NOMO-1 (cell line): ENCODE results near the gene NINJ2.

Source experiments
- DNase-seq, 2 experiments: peaks; one replicate each; lab custom pipeline; 2025; ENCODE audit not compliant: unreplicated experiment in 2 of 2; lab: John Stamatoyannopoulos, UW

Gene NINJ2

GRCh38 chr12:553216-554000, 109.8 kb downstream of the NINJ2 start:
- no peak for DNase-seq

- DNase-seq = no peak
Measured at GRCh38 chr12:552466-552865, 110.8 kb downstream of the NINJ2 start.

- DNase-seq = no peak
Measured at GRCh38 chr12:550473-551260, 112.6 kb downstream of the NINJ2 start.

GRCh38 chr12:549476-550082, 113.7 kb downstream of the NINJ2 start:
- no peak for DNase-seq

DNA sequence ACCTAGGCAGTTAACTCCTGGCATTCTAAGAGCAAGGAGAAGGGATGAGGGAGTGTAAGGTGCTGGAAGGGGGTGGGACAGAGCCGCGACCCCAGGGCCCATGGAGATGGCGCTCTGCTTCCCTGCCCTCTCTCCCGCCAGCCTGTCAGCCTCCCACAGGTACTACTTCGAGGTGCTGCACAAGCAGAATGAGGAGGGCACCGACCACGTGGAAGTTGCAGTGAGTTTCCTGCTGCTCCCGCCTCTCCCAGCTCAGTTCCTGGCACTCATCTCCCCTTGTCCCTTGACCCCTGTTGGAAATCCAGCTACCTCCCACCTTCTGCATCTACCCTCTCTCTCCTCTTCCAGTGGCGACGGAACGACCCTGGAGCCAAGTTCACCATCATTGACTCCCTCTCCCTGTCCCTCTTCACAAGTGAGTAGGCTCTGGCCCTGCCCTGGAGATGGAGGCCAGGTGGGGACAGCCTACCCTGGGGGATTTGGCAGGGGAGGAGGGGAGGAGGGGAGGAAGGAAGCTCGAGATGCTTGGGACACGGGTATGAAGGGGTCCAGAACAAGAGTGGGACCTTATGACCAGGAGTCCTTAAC, 115.3 kb downstream of the NINJ2 start:
- no peak for DNase-seq

DNA sequence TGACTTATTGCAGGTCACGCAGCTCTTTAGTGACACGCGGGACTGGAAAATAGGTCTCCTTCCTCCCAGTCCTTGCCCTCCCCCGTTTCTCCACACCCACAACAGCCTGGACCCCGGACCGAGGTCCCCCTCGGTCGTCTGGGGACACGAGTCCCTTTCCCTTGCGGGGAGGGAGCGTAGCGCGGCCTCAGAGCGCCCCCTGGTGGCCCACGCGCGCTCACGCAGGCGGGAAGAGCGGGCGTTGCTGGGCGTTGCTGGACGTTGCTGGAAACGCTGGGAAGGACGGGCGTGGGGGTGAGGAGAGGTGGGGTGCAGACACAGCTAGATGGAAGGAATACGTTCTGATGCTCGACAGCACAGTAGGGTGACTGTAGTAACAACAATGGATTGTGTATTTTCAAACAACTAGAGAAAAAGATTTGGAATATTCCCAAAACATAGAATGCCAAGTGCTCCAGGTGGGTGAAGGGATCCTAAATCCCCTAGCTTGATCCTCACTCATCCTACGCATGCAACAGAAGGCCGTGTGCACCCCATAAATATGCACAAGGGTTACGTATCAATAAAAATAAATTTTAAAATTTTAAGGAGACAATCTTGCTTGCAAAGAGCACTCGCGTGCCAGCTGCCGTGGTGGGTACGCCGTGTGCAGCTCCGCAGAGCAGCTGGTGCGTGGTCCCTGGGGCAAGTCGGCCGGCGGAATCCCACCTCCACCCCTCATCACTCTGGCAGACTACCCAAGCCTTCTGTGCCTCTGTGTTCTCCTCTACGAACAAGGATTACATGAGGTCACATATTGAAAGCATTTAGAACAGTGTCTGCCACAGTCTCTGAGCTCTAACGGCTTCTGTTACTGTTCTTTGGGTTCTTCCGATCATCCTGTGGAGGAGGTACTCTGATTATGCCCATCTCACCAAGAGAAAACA, 116.1 kb downstream of the NINJ2 start:
- peak; percentile 46 to 70 for DNase-seq

- DNase-seq = peak; percentile 36 to 54
Measured at GRCh38 chr12:546265-546919, 116.9 kb downstream of the NINJ2 start.

DNA sequence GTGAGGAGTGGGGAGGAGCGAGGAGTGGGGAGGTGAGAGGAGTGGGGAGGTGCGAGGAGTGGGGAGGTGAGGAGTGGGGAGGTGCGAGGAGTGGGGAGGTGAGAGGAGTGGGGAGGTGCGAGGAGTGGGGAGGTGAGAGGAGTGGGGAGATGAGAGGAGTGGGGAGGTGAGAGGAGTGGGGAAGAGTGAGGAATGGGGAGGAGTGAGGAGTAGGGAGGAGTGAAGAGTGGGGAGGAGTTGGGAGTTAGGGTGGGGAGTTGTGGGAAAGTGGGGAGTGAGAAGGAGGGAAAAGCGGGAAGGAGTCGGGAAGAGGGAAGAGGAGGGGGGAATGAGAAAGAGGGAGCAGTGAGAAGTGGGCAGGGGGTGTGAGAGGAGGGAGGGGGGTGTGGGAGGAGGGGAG, 117.4 kb downstream of the NINJ2 start:
- no peak for DNase-seq

DNA sequence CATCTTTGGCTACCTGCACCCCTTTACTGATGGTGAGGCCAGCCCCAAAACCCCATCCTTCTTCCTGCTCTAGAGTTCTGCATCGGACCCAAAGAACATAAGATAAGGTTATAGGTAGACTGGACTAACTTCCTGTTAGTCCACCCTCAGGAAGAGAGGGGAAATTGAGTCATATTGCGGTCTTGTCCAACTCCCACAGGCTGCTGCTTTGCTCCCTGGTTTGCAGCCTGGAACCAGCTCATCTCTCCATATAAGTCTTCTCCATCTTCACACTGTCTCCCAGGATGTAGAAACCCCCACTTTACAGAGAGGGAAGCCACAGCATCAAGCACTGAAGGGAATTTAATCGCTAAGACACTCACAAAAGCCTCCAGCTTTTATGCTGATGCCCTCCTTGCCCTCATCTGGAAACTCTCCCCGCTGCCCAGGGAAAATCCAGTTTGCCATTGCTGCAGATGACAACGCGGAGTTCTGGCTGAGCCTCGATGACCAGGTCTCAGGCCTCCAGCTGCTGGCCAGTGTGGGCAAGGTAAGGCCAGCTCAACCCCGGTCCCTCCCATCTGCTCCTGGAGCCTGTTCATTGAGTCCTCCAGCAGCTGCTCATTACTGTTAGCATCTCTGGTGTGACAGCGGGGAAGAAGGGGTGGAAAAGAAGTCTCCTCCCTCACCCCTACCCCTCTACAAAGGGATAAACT, 118.2 kb downstream of the NINJ2 start:
- DNase-seq = no peak

GRCh38 chr12:544142-544541, 119.1 kb downstream of the NINJ2 start:
- DNase-seq = no peak

GRCh38 chr12:543114-543451, 120.2 kb downstream of the NINJ2 start:
- no peak for DNase-seq

- DNase-seq = no peak
Measured at GRCh38 chr12:542395-543113, 120.7 kb downstream of the NINJ2 start.

DNA sequence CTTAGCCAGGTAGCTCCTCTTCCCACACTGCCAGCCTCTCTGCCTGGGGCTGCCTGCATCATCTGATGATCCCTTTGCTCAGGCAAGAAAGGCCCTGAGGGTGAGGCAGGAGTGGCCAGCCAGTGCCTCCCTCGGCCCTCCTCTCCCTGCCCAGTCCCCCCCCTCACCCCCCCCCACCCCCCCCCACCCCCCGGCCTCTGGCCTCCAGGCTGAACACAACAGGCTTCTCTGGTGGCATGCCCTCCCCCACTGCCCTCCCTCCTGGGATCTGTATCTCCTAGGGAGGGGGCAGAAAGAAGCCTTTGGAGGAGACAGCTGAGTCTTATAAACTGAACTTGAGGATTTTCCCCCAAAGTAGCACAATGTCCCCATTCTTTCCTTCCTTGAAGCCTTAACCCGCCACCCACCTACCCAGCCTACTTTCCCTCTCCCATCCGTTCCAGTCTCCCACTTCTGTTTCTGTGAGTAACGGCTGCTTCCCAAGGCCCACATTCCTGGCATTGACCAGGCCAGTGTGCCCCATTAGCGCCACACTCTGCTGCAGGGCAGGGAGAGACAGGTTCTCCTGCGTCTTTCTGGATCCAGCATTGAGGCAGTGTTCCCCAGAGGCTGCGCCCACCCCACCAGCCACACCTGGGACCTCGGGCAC, 121.4 kb downstream of the NINJ2 start:
- DNase-seq = no peak

DNA sequence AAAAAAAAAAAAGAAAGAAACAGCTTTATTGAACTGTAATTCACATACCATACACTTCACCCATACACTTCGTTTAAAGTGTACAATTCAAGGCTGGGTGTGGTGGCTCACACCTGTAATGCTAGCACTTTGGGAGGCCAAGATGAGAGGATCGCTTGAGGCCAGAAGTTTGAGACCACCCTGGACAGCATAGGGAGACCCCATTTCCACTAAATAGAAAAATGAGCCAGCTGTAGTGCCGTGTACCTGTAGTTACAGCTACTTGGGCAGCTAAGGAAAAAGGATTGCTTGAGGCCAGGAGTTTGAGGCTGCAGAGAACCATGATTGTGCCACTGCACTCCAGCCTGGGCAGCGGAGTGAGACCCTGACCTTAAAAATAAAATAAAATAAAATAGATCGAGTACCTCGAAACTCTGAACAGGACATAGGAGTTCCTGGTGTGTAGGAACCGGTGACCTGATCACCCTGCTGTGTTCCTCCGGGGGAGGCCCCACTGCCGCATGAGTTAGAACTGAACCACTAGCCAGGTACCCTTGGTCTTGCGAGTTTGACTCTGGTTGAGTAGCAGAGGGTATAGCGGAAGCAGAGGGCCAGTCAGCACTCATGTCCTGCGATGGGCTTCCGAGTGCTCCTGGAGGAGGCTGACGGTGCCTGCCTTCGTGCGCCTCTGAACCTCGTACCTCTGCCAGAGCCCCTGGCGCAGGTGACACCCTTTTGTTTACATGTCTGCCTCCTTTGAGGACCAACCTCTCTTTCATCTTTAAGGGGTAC, 123.5 kb downstream of the NINJ2 start:
- no peak for DNase-seq

DNA sequence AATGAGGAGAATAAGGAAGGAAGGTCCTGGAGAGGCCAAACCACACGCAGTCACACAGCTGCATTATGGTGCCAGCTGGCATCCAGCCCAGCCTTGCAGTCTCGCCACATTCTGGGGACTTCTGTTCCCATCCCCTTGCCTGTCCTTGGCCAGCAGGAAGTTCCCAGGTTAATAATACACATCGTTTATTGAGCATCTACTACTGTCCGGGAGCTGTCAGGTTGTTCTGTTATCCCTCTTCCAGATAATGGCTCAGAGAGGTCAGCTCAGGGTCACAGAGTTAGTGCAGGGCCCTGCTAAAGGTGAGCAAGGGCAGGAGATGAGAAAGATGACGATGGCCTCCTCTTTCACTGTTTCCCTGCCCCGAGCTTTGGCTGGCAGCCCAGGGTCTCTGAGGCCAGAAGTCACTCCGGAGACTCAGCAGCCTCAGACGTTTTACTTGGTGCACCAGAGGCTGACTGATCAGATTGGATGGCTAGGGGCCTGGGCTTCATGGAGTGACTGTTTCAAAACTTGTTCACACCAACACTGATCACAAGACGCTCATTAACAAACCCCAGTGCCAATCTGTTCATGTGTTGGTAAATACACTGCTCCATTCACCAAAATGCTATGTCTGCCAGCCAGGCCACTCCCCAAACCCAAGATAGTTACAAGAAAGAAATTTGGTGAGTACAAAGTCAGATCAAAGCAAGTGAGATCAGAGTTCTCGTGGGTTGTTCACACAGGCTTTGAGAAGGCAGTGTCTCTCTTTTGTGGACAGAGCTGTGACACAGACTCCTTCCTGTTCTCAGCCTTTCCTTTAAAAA, 124.3 kb downstream of the NINJ2 start:
- no peak for DNase-seq

DNA sequence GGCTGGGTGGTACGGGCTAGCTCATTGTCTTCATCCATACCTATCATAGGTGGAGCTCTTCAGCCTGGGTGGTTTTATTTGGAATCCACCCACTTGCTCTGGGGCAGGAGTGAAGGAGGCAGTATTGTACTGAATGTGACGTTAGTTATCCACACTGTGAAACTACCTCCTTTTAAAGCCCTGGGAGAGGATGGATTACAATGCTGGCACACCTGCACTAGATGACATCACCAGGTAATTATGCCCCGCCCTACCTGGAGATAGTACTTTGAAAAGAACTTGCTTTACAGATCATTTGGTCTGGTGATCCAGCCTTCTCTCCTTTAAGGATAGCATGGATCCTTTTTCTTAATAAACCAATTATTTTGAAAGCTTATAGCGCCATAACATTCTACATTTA, 125.5 kb downstream of the NINJ2 start:
- no peak for DNase-seq
